ENCODE measurements around the gene MUC5AC. TPM values are rescaled to one million over a fixed set of nuclear protein-coding genes. Genes with fewer than 3 reads are reported as not detected.
"Not testable (repeated sequence)": the region's sequence is repeated elsewhere in the genome, so short reads cannot be mapped to it uniquely, and the experiment has no call there.

Gene MUC5AC
- total and polyA plus RNA-seq, 2 experiments from 2014 or later: not detected

- Histone ChIP-seq H3K9me3 (ENCODE audit: low read depth) (no peaks in the 10 kb centered on the region), H3K27me3 (no peaks in the 10 kb centered on the region)
These were observed 24.2 kb downstream of the MUC5AC start for GRCh38 chr11:1181853-1182535.

DNA sequence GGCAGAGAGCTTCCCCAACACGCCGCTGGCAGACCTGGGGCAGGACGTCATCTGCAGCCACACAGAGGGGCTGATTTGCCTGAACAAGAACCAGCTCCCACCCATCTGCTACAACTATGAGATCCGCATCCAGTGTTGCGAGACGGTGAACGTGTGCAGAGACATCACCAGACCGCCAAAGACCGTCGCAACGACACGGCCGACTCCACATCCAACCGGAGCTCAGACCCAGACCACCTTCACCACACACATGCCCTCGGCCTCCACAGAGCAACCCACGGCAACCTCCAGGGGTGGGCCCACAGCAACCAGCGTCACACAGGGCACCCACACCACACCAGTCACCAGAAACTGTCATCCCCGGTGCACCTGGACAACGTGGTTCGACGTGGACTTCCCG lies 26.4 kb downstream of the MUC5AC start:
- H3K4me1 ChIP-seq (ENCODE audit: low read depth); H3K4me3 ChIP-seq; H3K27ac ChIP-seq; H3K27me3 ChIP-seq; DNase-seq (ENCODE audit: low read depth in 1 of 2, low spot score in 1 of 2); H3K36me3 ChIP-seq; H3K9me3 ChIP-seq (ENCODE audit: low read depth): not testable (repeated sequence)

More at GRCh38 chr11:1181853-1182535, 24.2 kb downstream of the MUC5AC start:
- no peaks in the 10 kb centered on the region for H3K36me3 ChIP-seq
- no peaks in the 10 kb centered on the region for H3K4me1 ChIP-seq (ENCODE audit: low read depth)
- TF ChIP-seq, protein P1, sequence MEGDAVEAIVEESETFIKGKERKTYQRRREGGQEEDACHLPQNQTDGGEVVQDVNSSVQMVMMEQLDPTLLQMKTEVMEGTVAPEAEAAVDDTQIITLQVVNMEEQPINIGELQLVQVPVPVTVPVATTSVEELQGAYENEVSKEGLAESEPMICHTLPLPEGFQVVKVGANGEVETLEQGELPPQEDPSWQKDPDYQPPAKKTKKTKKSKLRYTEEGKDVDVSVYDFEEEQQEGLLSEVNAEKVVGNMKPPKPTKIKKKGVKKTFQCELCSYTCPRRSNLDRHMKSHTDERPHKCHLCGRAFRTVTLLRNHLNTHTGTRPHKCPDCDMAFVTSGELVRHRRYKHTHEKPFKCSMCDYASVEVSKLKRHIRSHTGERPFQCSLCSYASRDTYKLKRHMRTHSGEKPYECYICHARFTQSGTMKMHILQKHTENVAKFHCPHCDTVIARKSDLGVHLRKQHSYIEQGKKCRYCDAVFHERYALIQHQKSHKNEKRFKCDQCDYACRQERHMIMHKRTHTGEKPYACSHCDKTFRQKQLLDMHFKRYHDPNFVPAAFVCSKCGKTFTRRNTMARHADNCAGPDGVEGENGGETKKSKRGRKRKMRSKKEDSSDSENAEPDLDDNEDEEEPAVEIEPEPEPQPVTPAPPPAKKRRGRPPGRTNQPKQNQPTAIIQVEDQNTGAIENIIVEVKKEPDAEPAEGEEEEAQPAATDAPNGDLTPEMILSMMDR (IDR thresholded peaks at IDR 0.05; ENCODE audit: low read depth, low read length): no peak
- H3K27ac ChIP-seq: no peak overlapping the region
- H3K4me3 ChIP-seq: no peak overlapping the region
- no peak for DNase-seq (ENCODE audit: low read depth in 1 of 2, low spot score in 1 of 2)

GRCh38 chr11:1188451-1189130 lies 30.8 kb downstream of the MUC5AC start:
- not testable (repeated sequence) for H3K9me3 ChIP-seq (ENCODE audit: low read depth); H3K27ac ChIP-seq; DNase-seq (ENCODE audit: low read depth in 1 of 2, low spot score in 1 of 2); H3K36me3 ChIP-seq; H3K27me3 ChIP-seq; H3K4me3 ChIP-seq; H3K4me1 ChIP-seq (ENCODE audit: low read depth)

DNA sequence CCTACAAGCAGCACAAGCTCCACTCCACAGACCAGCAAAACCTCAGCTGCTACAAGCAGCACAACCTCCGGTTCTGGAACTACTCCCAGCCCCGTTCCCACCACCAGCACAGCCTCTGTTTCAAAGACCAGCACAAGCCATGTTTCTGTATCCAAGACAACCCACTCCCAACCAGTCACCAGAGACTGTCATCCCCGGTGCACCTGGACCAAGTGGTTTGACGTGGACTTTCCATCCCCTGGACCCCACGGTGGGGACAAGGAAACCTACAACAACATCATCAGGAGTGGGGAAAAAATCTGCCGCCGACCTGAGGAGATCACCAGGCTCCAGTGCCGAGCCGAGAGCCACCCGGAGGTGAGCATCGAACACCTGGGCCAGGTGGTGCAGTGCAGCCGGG lies 32.1 kb downstream of the MUC5AC start:
- DNase-seq (ENCODE audit: low read depth in 1 of 2, low spot score in 1 of 2); H3K9me3 ChIP-seq (ENCODE audit: low read depth); H3K27me3 ChIP-seq: not testable (repeated sequence)

GRCh38 chr11:1191786-1192470 lies 34.2 kb downstream of the MUC5AC start:
- not testable (repeated sequence) for H3K36me3 ChIP-seq; H3K4me1 ChIP-seq (ENCODE audit: low read depth); DNase-seq (ENCODE audit: low read depth in 1 of 2, low spot score in 1 of 2); H3K27ac ChIP-seq; H3K27me3 ChIP-seq; H3K4me3 ChIP-seq; H3K9me3 ChIP-seq (ENCODE audit: low read depth)

More for the DNA sequence above, 32.1 kb downstream of the MUC5AC start:
- H3K36me3 ChIP-seq; H3K4me3 ChIP-seq; H3K4me1 ChIP-seq (ENCODE audit: low read depth); H3K27ac ChIP-seq: not testable (repeated sequence)

GRCh38 chr11:1192741-1193325 lies 35.1 kb downstream of the MUC5AC start:
- H3K9me3 ChIP-seq (ENCODE audit: low read depth): no peaks in the 10 kb centered on the region
- H3K4me3 ChIP-seq: no peak overlapping the region
- H3K36me3 ChIP-seq: no peaks in the 10 kb centered on the region
- no peak overlapping the region for H3K27ac ChIP-seq
- no peaks in the 10 kb centered on the region for H3K4me1 ChIP-seq (ENCODE audit: low read depth)
- DNase-seq (ENCODE audit: low read depth in 1 of 2, low spot score in 1 of 2): no peak
- TF ChIP-seq, protein P1 (IDR thresholded peaks at IDR 0.05; ENCODE audit: low read depth, low read length): no peak
- H3K27me3 ChIP-seq: no peaks in the 10 kb centered on the region

DNA sequence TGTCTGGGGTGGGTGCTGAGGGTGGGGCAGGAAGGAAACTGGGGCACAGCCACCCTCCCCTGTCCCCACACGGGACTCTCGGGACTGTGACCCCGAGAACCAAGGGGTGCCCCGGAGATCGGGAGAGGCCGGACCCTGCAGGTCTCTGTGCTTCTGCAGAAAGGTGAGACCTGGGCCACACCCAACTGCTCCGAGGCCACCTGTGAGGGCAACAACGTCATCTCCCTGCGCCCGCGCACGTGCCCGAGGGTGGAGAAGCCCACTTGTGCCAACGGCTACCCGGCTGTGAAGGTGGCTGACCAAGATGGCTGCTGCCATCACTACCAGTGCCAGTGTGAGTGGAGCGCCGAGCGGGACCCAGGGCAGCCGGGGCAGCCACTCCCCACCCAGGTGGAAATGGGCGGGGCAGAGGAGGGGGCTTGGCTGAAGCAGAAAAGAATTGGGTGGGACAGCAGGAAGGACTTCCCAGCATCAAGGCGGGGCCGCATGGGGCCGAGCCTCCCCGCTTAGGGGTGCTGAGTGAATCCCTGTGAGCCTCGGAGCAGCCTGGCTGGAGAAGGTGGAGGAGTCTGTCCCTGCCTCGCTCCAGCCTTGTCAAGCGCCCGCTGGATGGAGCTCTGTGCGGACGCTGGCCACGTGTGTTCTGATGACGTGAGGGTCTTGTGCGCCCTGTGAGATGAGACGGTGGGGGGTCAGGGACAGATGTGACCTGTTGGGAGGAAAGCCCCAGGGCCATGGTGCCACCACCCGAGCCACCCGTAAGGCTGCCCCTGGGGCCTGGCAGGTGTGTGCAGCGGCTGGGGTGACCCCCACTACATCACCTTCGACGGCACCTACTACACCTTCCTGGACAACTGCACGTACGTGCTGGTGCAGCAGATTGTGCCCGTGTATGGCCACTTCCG lies 35.8 kb downstream of the MUC5AC start:
- H3K27me3 ChIP-seq: no peaks in the 10 kb centered on the region
- no peaks in the 10 kb centered on the region for H3K36me3 ChIP-seq
- no peaks in the 10 kb centered on the region for H3K9me3 ChIP-seq (ENCODE audit: low read depth)
- H3K4me3 ChIP-seq: no peak overlapping the region
- TF ChIP-seq, protein P1 (IDR thresholded peaks at IDR 0.05; ENCODE audit: low read depth, low read length): no peak
- H3K4me1 ChIP-seq (ENCODE audit: low read depth): no peaks in the 10 kb centered on the region
- no peak for DNase-seq (ENCODE audit: low read depth in 1 of 2, low spot score in 1 of 2)
- no peak overlapping the region for H3K27ac ChIP-seq

Data from cardiac muscle cell (in vitro differentiated cells and primary cell).